SU-DHL-6 (cell line): ENCODE measurements around the gene KCNA2.

Experiments used
- H2AFZ ChIP-seq: fragments of 200-600 bp; sonication (generic); 2 replicates; pipeline ENCODE4 v1.6.1; 2014; ENCODE audit warnings: low read depth, mild to moderate bottlenecking, moderate library complexity, mixed read lengths, antibody characterized with exemption, low read length; ENCODE audit not compliant: severe bottlenecking
- H3F3A ChIP-seq: fragments of 200-600 bp; shearing (Covaris generic); 2 replicates; pipeline ENCODE4 v1.6.0; 2016; ENCODE audit warnings: antibody characterized with exemption, mild to moderate bottlenecking; ENCODE audit not compliant: insufficient read depth
- H3K27ac ChIP-seq: fragments of 200-600 bp; sonication (generic); 2 replicates; pipeline ENCODE4 v1.5.1; 2016; ENCODE audit warnings: low read depth, mild to moderate bottlenecking, low read length, moderate library complexity, mixed read lengths
- H3K27me3 ChIP-seq: fragments of 200-600 bp; sonication (generic), shearing (Covaris generic); 2 replicates; pipeline ENCODE4 v1.6.0; 2014; ENCODE audit warnings: mild to moderate bottlenecking, low read length
- H3K36me3 ChIP-seq: fragments of 200-600 bp; sonication (generic); 2 replicates; pipeline ENCODE4 v1.6.1; 2014; ENCODE audit warnings: mild to moderate bottlenecking, low read length, mixed read lengths
- H3K4me2 ChIP-seq: fragments of 300-600, 200-600 bp; shearing (Covaris generic), sonication (generic); 2 replicates; pipeline ENCODE4 v1.6.0; 2014; ENCODE audit warnings: low read length, low read depth, mild to moderate bottlenecking; ENCODE audit not compliant: poor library complexity, severe bottlenecking
- H3K4me3 ChIP-seq: fragments of 200-600 bp; sonication (generic); 2 replicates; pipeline ENCODE4 v1.5.1; 2014; ENCODE audit warnings: antibody characterized with exemption, low read length, mild to moderate bottlenecking, mixed read lengths; ENCODE audit not compliant: insufficient read depth, poor library complexity, severe bottlenecking
- H3K79me2 ChIP-seq: fragments of 200-600 bp; sonication (generic); 2 replicates; pipeline ENCODE4 v1.6.1; 2014; ENCODE audit warnings: mild to moderate bottlenecking, low read length, moderate library complexity; ENCODE audit not compliant: insufficient read depth
- H3K9ac ChIP-seq: fragments of 200-600 bp; sonication (generic); 2 replicates; pipeline ENCODE4 v1.7.0; 2014; ENCODE audit warnings: mild to moderate bottlenecking, low read length
- H3K9me2 ChIP-seq: fragments of 200-600 bp; sonication (generic); replicated peaks from 2 replicates; pipeline ENCODE4 v1.6.1; 2014; ENCODE audit warnings: low read length; ENCODE audit not compliant: insufficient read depth
- H3K9me3 ChIP-seq: fragments of 200-600 bp; sonication (generic); 2 replicates; pipeline ENCODE4 v1.6.1; 2014; ENCODE audit warnings: low read length, mixed read lengths; ENCODE audit not compliant: insufficient read depth
- H4K20me1 ChIP-seq: fragments of 200-600 bp; sonication (generic); 2 replicates; pipeline ENCODE4 v1.6.1; 2014; ENCODE audit warnings: low read depth, mild to moderate bottlenecking, antibody characterized with exemption, low read length, moderate library complexity, mixed read lengths
- CTCF ChIP-seq: fragments of 200-600 bp; sonication (generic); IDR thresholded peaks from one replicate; pipeline ENCODE4 v1.5.1; 2017; ENCODE audit warnings: antibody characterized with exemption, mild to moderate bottlenecking, low read length, moderate library complexity; ENCODE audit not compliant: insufficient read depth, poor library complexity, severe bottlenecking
- EZH2phosphoT487 ChIP-seq: fragments of 200-600 bp; sonication (generic), shearing (Covaris generic); conservative IDR thresholded peaks from 2 replicates; pipeline ENCODE4 v1.6.1; 2018; ENCODE audit warnings: mild to moderate bottlenecking, antibody characterized with exemption, low read length, moderate library complexity, mixed read lengths

The KCNA2 gene

GRCh38 chr1:110628323-110629105 is 22.4 kb upstream of the KCNA2 start:
- H4K20me1 ChIP-seq = no peaks in the 10 kb centered on the region
- H3K27ac ChIP-seq = no peak overlapping the region
- no peaks in the 10 kb centered on the region for H3K9me3 ChIP-seq
- H3K9ac ChIP-seq = no peak overlapping the region
- no peaks in the 10 kb centered on the region for H3K36me3 ChIP-seq
- no peak overlapping the region for H2AFZ ChIP-seq
- H3F3A ChIP-seq = no peaks in the 10 kb centered on the region
- H3K9me2 ChIP-seq = no peaks in the 10 kb centered on the region
- H3K4me3 ChIP-seq = no peak overlapping the region
- TF ChIP-seq CTCF (no peak), EZH2phosphoT487 (no peak)
- no peaks in the 10 kb centered on the region for H3K79me2 ChIP-seq
- no peaks in the 10 kb centered on the region for H3K27me3 ChIP-seq
- H3K4me2 ChIP-seq = no peak overlapping the region

GRCh38 chr1:110627764-110628163 is 21.6 kb upstream of the KCNA2 start:
- no peaks in the 10 kb centered on the region for H3K27me3 ChIP-seq
- H3K9me3 ChIP-seq = no peaks in the 10 kb centered on the region
- H3K36me3 ChIP-seq = no peaks in the 10 kb centered on the region
- H4K20me1 ChIP-seq = no peaks in the 10 kb centered on the region
- no peaks in the 10 kb centered on the region for H3K9me2 ChIP-seq
- no peak overlapping the region for H2AFZ ChIP-seq
- no peaks in the 10 kb centered on the region for H3F3A ChIP-seq
- H3K9ac ChIP-seq = no peak overlapping the region
- no peaks in the 10 kb centered on the region for H3K79me2 ChIP-seq
- no peak overlapping the region for H3K4me2 ChIP-seq
- H3K27ac ChIP-seq = no peak overlapping the region
- H3K4me3 ChIP-seq = no peak overlapping the region
- no peak for TF ChIP-seq EZH2phosphoT487
- TF ChIP-seq CTCF = no peak

GRCh38 chr1:110626889-110627288 is 20.7 kb upstream of the KCNA2 start:
- H3K27ac ChIP-seq = no peak overlapping the region
- H3K9ac ChIP-seq = no peak overlapping the region
- H3K9me3 ChIP-seq = no peaks in the 10 kb centered on the region
- H3F3A ChIP-seq = no peaks in the 10 kb centered on the region
- no peak overlapping the region for H2AFZ ChIP-seq
- no peaks in the 10 kb centered on the region for H3K79me2 ChIP-seq
- no peaks in the 10 kb centered on the region for H3K27me3 ChIP-seq
- TF ChIP-seq CTCF = no peak
- no peaks in the 10 kb centered on the region for H3K9me2 ChIP-seq
- H3K4me2 ChIP-seq = no peak overlapping the region
- no peaks in the 10 kb centered on the region for H3K36me3 ChIP-seq
- no peaks in the 10 kb centered on the region for H4K20me1 ChIP-seq
- no peak overlapping the region for H3K4me3 ChIP-seq
